ENCODE results near the gene PCGF1. TPM values are rescaled to one million over a fixed set of nuclear protein-coding genes. Genes with fewer than 3 reads are reported as not detected.
A peak's percentile ranks its signal among the peaks of the same experiment; 100 is the strongest.
"Not testable (repeated sequence)": the region's sequence is repeated elsewhere in the genome, so short reads cannot be mapped to it uniquely, and the experiment has no call there.

The PCGF1 gene
- total and polyA plus RNA-seq, 8 donors, result 20.4 to 33.6 (median 24.1) TPM

- DNase-seq (no peak), ATAC-seq (peak; percentile 12)
- H3K36me3 ChIP-seq, result peaks cover 0 to 25% of the 10 kb centered on the region in 2 donors
- intact Hi-C loops (cut with DNase I), result no loop called here
- peaks cover 11 to 33% of the 10 kb centered on the region in 2 donors for H3K4me1 ChIP-seq
- H3K27ac ChIP-seq, result peak overlapping the region in 1 of 2 donors; percentile 91
- H3K27me3 ChIP-seq, result no peaks in the 10 kb centered on the region
- peak overlapping the region; percentile 61 to 95 for H3K4me3 ChIP-seq
- TF ChIP-seq, protein P1, sequence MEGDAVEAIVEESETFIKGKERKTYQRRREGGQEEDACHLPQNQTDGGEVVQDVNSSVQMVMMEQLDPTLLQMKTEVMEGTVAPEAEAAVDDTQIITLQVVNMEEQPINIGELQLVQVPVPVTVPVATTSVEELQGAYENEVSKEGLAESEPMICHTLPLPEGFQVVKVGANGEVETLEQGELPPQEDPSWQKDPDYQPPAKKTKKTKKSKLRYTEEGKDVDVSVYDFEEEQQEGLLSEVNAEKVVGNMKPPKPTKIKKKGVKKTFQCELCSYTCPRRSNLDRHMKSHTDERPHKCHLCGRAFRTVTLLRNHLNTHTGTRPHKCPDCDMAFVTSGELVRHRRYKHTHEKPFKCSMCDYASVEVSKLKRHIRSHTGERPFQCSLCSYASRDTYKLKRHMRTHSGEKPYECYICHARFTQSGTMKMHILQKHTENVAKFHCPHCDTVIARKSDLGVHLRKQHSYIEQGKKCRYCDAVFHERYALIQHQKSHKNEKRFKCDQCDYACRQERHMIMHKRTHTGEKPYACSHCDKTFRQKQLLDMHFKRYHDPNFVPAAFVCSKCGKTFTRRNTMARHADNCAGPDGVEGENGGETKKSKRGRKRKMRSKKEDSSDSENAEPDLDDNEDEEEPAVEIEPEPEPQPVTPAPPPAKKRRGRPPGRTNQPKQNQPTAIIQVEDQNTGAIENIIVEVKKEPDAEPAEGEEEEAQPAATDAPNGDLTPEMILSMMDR (IDR thresholded peaks at IDR 0.05), result no peak
- no peaks in the 10 kb centered on the region for H3K9me3 ChIP-seq
Measured at GRCh38 chr2:74464406-74464805, 43.1 kb downstream of the PCGF1 start.

DNA sequence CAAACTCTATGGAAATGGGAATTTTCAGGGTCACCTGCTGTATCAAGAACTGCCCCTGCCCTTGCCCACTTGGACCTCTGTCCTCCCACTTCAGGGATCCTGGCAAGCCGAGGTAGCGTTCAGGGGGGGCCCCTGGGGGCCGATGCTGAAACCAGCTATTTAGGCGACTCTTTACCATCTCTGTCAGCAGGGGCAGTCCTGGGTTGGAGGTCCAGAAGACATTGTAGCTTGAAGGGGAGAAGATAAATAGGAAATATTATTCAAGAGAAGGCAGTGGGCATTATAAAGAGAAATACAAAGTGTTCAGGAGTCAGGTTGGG is 44.7 kb downstream of the PCGF1 start:
- no peaks in the 10 kb centered on the region for H3K27me3 ChIP-seq
- H3K9me3 ChIP-seq, result no peaks in the 10 kb centered on the region
- ATAC-seq (no peak), DNase-seq (no peak)
- H3K4me3 ChIP-seq, result no peak overlapping the region
- TF ChIP-seq, protein P1 (IDR thresholded peaks at IDR 0.05), result no peak
- H3K4me1 ChIP-seq, result peaks cover 14 to 42% of the 10 kb centered on the region in 2 donors
- no peak overlapping the region for H3K27ac ChIP-seq
- peaks cover 0 to 25% of the 10 kb centered on the region in 2 donors for H3K36me3 ChIP-seq
- intact Hi-C loops (cut with DNase I), result no loop called here

DNA sequence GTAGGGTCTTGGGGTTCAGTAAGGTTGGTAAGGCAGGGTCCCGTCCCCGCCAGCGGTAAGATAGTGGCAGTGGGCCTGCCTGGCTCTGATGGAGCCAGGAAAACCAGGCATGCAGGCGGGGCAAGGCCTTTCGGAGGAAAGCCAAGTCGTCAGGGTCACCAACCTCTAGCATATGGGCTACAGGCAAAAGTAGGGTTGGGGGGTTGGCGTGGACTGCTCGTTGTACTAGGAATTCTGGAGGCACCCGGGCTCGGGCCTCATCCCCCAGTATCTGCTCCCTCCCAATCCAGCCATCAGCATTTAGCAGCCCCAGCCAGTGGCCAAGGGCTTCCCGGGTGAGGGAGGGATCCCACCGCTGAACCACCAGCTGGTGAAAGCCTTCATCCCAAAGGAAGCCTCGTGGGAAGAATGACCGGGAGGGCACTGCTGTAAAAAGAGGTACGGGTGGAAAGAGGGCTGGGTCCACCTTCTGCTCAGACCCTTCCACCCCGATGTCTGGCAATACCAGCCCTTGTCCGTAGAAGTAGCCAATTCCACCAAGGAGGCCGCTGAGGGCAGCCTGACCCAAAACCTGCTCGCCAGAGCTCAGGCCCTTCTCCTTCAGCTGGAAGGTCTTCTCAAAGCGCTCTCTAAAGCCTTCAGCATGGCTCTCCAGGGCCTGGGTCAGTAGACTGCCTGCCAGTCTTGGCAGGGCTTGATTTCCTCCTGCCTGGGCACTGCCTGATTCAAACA is 45.3 kb downstream of the PCGF1 start:
- TF ChIP-seq, protein P1 (IDR thresholded peaks at IDR 0.05), result no peak
- no peak overlapping the region for H3K4me3 ChIP-seq
- no peak for DNase-seq
- intact Hi-C loops (cut with DNase I), result no loop called here
- H3K27me3 ChIP-seq, result no peaks in the 10 kb centered on the region
- no peaks in the 10 kb centered on the region for H3K9me3 ChIP-seq
- no peak overlapping the region for H3K27ac ChIP-seq
- H3K4me1 ChIP-seq, result peaks cover 14 to 46% of the 10 kb centered on the region in 2 donors
- H3K36me3 ChIP-seq, result peaks cover 0 to 25% of the 10 kb centered on the region in 2 donors
- no peak for ATAC-seq

GRCh38 chr2:74461187-74462053 is 46.1 kb downstream of the PCGF1 start:
- H3K4me3 ChIP-seq, result no peak overlapping the region
- DNase-seq (no peak), ATAC-seq (no peak)
- TF ChIP-seq, protein P1 (IDR thresholded peaks at IDR 0.05), result no peak
- H3K4me1 ChIP-seq, result peaks cover 22 to 52% of the 10 kb centered on the region in 2 donors
- H3K9me3 ChIP-seq, result no peaks in the 10 kb centered on the region
- H3K36me3 ChIP-seq, result peaks cover 0 to 25% of the 10 kb centered on the region in 2 donors
- no peak overlapping the region for H3K27ac ChIP-seq
- intact Hi-C loops (cut with DNase I), result no loop called here
- no peaks in the 10 kb centered on the region for H3K27me3 ChIP-seq

DNA sequence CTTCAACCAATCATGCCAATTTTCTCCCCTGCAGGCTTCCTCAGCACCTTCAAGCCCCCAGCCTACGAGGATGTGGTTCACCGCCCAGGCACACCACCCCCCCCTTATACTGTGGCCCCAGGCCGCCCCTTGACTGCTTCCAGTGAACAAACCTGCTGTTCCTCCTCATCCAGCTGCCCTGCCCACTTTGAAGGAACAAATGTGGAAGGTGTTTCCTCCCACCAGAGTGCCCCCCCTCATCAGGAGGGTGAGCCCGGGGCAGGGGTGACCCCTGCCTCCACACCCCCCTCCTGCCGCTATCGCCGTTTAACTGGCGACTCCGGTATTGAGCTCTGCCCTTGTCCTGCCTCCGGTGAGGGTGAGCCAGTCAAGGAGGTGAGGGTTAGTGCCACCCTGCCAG is 47.3 kb downstream of the PCGF1 start:
- H3K27ac ChIP-seq; ATAC-seq; H3K9me3 ChIP-seq; H3K4me3 ChIP-seq; DNase-seq; intact Hi-C loops (cut with DNase I); H3K27me3 ChIP-seq: not testable (repeated sequence)
- Histone ChIP-seq H3K4me1 (peaks cover 24 to 56% of the 10 kb centered on the region in 2 donors), H3K36me3 (peaks cover 0 to 25% of the 10 kb centered on the region in 2 donors)

DNA sequence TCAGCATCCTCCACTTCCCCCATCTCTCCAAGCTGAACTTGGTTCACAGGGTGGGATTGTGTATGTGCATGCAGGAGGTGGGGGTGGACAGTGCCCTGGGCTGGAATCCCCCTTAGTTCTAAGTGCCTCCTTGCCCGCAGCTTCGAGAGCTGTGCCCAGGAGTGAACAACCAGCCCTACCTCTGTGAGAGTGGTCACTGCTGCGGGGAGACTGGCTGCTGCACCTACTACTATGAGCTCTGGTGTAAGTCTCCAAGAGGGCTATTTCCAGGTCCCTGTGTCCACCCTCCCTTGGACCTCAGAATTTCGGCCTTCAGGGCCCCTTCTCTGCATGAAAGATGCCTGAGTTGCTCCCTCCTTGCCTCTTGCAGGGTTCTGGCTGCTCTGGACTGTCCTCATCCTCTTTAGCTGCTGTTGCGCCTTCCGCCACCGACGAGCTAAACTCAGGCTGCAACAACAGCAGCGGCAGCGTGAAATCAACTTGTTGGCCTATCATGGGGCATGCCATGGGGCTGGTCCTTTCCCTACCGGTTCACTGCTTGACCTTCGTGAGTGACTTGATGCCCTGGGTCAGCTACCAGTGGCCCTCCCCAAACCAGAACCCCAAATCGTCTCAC is 47.9 kb downstream of the PCGF1 start:
- peak overlapping the region in 1 of 2 donors; percentile 74 for H3K4me3 ChIP-seq

More for the DNA sequence above, 47.9 kb downstream of the PCGF1 start:
- ATAC-seq; H3K9me3 ChIP-seq; intact Hi-C loops (cut with DNase I); H3K27me3 ChIP-seq; DNase-seq: not testable (repeated sequence)
- Histone ChIP-seq H3K4me1 (peaks cover 24 to 57% of the 10 kb centered on the region in 2 donors), H3K36me3 (peaks cover 0 to 25% of the 10 kb centered on the region in 2 donors), H3K27ac (peak overlapping the region in 1 of 2 donors; percentile 88)

Measured in left lung (tissue), 10 donors.